ENCODE results near the gene LAMTOR5.
"Not testable (repeated sequence)": the region's sequence is repeated elsewhere in the genome, so short reads cannot be mapped to it uniquely, and the experiment has no call there.

Gene LAMTOR5

GRCh38 chr1:110426854-110427253 is 19.4 kb upstream of the LAMTOR5 start:
- no peak for DNase-seq (ENCODE audit: low spot score)

GRCh38 chr1:110425612-110426152 is 18.2 kb upstream of the LAMTOR5 start:
- DNase-seq (ENCODE audit: low spot score), result no peak

DNA sequence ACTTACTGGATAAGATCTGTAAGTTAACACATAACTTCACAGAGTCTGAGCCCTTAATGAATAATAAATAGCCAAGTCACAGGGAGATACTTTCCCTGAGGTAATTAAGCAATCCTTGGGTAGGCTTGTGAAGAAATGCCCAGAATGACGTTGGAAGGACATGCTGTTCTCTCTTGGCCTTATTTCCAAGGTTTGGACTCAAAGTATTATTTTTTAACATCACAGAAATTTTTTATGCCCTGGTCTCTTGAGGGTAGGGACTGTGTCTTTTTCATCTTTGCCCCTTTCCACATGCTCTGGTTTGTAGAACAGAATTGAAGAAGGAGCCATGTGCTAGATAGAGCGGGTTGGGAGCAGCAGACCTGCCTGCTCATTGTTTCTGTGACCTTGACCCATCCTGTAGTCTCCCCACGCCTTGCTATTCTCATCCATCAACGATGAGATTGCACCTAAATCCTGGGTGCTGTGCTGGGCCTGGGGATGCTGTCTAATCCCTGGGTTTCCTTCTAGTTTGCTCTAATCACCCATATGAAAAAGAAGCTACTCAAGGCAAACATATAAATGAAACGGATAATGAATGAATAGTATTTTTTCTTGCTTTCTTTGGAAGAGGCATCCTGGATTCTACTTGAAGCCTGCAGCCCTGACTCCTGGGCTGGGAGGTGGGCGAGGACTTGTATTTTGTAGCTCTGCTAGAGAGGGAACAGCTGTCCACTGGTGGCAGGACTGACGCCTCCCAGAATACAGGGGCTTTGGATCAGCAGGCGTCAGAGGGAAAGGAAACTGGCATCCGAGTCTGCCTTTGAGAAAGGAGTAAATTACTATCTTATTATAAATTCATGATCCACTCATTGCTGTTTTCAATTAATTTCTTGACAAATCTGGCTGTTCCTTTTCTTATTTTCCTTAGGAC is 17.5 kb upstream of the LAMTOR5 start:
- no peak for DNase-seq (ENCODE audit: low spot score)

DNA sequence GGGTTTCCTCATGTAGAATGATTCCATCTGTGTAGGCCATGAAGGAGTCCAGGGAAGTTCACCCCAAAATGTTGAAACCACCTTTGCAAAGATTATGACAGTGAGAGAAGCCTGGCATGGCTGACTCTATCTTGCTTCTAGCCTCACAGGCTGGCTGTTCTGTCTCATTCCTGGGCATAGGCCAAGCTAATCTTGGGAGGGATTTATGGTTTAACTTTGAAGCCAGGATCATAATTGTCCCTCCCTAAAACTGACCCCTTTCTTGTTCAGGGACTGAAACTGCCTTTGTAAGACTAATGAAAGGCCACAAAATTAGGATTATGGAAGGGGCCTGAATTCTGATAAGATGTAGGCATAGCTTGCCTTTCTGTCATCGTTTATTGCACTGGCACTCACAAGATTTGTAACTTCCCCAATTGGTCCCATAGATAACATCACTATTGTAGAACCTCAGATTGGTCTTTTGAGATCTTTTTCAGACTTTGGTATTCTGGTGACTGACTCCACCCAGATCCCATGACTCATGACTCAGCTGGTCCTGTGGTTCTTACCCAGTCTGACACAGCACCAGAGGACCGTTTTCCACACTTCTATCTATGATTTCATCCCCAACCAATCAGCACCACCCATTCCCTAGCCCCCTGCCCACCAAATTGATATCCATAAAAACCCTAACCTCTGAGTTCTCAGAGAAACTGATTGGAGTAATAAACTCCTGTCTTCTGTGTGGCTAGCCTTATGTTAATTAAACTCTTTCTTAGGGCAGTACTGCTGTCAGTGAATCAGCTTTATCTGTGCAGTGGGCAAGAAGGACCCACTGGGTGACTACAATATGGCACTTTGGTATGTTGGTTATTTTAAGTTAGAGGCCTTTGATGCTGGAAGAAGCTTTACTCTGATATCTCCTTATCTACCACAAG is 13.6 kb upstream of the LAMTOR5 start:
- DNase-seq (ENCODE audit: low spot score), result peak; percentile 34

DNA sequence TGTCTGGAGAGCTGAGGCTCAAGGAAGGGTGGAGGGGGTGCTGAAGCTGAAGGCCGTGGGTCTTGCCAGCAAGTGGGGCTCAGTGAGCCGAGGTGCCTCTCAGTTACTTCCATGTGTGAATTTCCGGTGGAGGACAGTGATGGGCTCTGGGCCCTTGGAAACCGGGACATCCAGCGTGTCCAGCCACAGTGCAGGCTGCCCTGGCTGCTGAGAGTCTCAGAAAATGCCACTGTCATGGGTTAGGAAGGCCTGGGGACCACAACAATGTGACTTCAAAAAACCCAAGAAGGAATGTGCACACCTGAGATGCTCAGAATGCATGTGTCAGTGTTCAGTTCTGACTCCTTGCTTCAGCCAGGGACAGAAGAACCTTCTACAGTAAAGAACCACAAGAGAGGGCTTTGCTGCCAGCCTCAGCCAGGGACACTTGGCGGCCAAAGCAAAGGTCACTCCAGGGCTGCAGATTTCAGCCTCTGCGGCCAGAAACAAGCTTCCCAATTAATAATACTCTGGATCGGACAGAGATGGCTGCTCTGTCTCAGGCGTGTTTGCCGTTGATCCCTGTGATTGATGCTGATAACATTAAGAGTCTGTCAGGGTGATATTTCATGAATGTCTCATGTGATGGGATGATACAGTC is 12.6 kb upstream of the LAMTOR5 start:
- DNase-seq (ENCODE audit: low spot score), result no peak

DNA sequence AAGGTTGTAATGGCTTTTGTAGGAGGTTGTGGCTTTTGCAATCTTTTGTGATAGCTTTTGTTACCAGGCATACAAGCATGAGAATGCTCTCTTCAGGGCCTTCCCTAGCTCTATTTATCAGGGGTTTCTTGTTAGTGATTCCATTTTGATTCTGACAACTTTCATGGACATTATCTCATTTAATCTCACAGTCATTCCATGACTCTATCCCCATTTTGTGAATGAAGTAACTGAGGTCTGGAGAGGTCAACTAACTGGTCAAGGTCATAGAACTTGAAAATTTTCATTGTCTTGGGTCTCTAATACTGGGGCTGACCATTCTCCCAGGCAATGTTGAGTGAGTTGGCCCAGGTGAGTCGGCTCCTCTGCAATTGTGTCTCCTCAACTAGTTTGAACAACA is 11.2 kb upstream of the LAMTOR5 start:
- no peak for DNase-seq (ENCODE audit: low spot score)

GRCh38 chr1:110413045-110413444 is 5.6 kb upstream of the LAMTOR5 start:
- not testable (repeated sequence) for DNase-seq (ENCODE audit: low spot score)

GRCh38 chr1:110412576-110412975 is 5.1 kb upstream of the LAMTOR5 start:
- DNase-seq (ENCODE audit: low spot score), result peak; percentile 92

- DNase-seq (ENCODE audit: low spot score), result no peak
Measured at GRCh38 chr1:110411173-110411735, 3.8 kb upstream of the LAMTOR5 start.

- DNase-seq (ENCODE audit: low spot score), result no peak
Measured at GRCh38 chr1:110409316-110409715, 1.8 kb upstream of the LAMTOR5 start.

- DNase-seq (ENCODE audit: low spot score), result peak; percentile 46
Measured at GRCh38 chr1:110408488-110408887, 994 bp upstream of the LAMTOR5 start.

- not testable (repeated sequence) for DNase-seq (ENCODE audit: low spot score)
Measured at GRCh38 chr1:110406407-110406806, 1.1 kb downstream of the LAMTOR5 start.

DNA sequence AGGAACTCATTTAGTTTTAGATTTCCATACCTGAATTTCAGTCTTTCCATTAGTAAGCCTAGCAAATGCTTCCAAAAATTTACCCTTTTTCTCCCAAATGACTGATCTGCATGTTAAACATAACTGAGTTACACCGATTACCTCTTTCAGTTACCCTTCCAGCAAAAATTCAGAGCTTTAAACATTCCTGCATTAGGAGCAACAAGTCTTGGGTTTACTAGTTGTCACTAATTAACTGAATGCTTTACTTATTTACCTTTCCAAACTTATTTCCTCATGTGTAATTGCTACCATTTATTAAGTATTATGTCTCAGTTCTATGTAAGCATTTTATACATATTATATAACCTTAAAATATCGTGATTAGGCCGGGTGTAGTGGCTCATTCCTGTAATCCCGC is 3.1 kb downstream of the LAMTOR5 start:
- no peak for DNase-seq (ENCODE audit: low spot score)

DNA sequence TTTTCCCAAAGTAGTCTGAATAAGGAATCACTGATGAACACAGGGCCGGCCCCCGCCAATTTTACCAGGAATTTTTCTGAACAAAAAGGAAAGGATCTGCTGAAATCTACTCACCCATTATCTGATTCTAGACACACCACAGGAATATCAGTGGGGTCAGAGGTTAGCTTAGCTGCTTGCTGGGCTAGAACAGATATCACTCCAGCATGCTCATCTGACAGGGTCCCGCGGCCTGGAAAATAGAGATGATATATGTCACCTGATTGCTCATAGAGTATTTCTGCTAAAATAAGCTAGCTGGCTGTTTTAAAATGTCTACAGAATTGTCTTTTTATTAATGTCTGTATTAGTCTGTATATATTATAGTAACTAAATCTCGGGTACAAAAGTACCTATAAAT is 3.7 kb downstream of the LAMTOR5 start:
- no peak for DNase-seq (ENCODE audit: low spot score)

- DNase-seq (ENCODE audit: low spot score), result not testable (repeated sequence)
Measured at GRCh38 chr1:110396259-110396958, 11.1 kb downstream of the LAMTOR5 start.

DNA sequence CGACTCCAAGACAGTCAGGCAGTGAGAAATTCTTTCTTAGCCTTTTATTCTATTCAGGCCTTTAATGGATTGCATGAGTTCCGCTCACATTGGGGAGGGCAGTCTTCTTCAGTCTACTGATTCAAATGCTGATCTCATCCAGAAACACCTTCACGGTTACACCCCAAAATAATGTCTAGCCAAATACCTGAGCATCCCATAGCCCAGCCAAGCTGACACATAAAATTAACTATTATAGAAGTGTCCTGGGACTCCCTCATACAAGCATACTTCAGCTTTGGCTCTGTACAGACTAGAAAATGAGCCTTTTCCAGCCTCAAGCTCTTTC is 13.0 kb downstream of the LAMTOR5 start:
- DNase-seq (ENCODE audit: low spot score), result no peak

GRCh38 chr1:110393691-110394492 is 13.6 kb downstream of the LAMTOR5 start:
- no peak for DNase-seq (ENCODE audit: low spot score)

DNA sequence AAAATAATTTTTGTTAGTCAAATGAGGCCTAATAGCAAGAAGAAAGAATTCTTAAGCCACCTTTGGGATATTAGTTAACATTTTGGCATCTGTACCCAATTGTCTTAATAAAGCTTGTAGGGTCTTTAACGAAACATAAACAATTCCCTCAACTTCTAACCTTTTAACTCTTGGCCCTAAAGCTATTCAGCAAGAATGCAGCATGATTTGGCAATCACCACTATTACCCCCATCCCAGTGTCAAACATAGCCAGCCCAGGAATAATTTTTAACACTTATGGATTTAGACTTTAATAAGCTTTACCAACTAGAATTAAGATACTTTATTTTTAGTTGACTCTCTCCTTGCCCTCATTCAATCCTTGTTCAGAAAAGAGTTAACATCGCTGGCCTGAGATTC is 14.2 kb downstream of the LAMTOR5 start:
- DNase-seq (ENCODE audit: low spot score), result no peak

DNA sequence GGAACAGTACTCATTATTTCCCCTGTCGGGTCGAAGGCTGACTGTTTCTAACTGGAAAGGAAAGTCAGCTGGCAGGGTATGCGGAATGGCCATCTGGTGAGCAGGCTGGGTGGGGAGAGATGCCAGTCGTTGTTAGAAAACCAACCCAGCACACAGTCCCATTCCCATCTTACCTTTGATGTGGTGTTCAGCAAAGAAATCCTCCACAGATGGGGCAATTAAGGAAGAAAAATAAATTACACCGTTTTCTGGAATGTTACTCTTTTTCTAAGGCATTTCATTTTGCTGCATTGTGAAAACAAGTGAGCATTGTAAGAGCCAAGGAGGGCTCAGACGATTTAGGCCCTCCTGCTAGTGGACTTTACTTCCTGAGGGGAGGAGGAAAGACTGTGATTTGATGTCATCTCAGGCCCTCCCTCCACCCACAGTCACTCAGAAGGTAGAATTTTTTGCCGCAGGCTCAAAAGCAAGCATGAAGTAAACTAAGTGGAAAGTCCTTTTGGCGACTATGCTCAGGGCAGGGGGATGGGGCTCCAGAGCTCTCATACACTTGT is 16.7 kb downstream of the LAMTOR5 start, which contains the start of gene SLC16A4:
TSS of gene SLC16A4 (minus strand) at position 335 of the 554 bp plus-strand sequence. CDS start 1,703 bp downstream, outside the sequence.
- DNase-seq (ENCODE audit: low spot score), result no peak

DNA sequence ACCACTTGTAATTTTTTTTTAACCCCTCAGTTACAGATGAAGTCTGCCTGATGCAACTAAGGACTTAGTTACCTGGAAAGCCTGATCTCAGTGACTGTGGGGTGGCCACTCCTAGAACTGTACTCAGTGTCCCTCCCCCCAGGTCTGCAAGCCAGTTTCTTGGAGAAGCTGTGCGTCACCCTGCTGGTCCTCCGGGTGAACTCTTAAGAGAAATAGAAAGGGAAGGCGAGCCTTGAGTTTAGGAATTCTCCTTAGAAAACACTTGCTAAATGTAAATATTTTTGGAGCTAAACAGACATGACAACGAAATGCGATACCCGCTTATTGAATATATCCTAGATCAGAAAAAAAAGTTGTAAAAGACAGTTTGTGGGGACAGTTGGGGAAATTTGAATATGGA is 17.4 kb downstream of the LAMTOR5 start:
- DNase-seq (ENCODE audit: low spot score), result no peak
